CD4-positive, alpha-beta T cell (primary cell): Measurements from ENCODE around the gene IQCH. TPM values are rescaled to one million over a fixed set of nuclear protein-coding genes. Genes with fewer than 3 reads are reported as not detected.

Experiments used
- ATAC-seq: fragments of 200-7000 bp; cut with Tn5 transposase; one replicate; pipeline ENCODE4 v1.10.0; 2022; ENCODE audit warnings: mild to moderate bottlenecking; ENCODE audit not compliant: poor library complexity
- CTCF ChIA-PET: fragments of 350-600 bp; sonication (Branson Sonifier 250); formaldehyde crosslinking; loops from one replicate; lab custom pipeline; 2021; ENCODE audit warnings: antibody characterized with exemption, inconsistent platforms; lab: Charles Lee
- POLR2A ChIA-PET: fragments of 350-600 bp; sonication (Branson Sonifier 250); formaldehyde crosslinking; loops from one replicate; lab custom pipeline; 2021; ENCODE audit warnings: antibody characterized with exemption, inconsistent platforms; lab: Charles Lee
- DNase-seq, 14 experiments: peaks; one replicate each; pipeline ENCODE4 v3.0.0-alpha.2; 2013 to 2020; ENCODE audit warnings: mixed read lengths in 2 of 14
- H3K27ac ChIP-seq, 2 donors: one replicate each; pipeline versions ENCODE4 v1.5.1 to v1.7.0; 2013; ENCODE audit warnings: low read length in 2 of 2, low read depth in 1 of 2, mild to moderate bottlenecking in 1 of 2
- H3K27me3 ChIP-seq, 2 experiments: 1 replicate in 1 of 2; 2 replicates in 1 of 2; pipeline versions ENCODE4 v1.6.1 to v1.7.0; 2013; ENCODE audit warnings: low read length in 2 of 2, control low read depth in 1 of 2, mild to moderate bottlenecking in 1 of 2, moderate library complexity in 1 of 2; ENCODE audit not compliant: insufficient read depth in 2 of 2, control insufficient read depth in 1 of 2
- H3K36me3 ChIP-seq: one replicate; pipeline ENCODE4 v1.6.1; 2013; ENCODE audit warnings: low read length, control low read depth; ENCODE audit not compliant: insufficient read depth
- H3K4me1 ChIP-seq: one replicate; pipeline ENCODE4 v1.6.1; 2013; ENCODE audit warnings: low read length, control low read depth; ENCODE audit not compliant: insufficient read depth
- H3K4me3 ChIP-seq: one replicate; pipeline ENCODE4 v1.5.1; 2013; ENCODE audit warnings: mild to moderate bottlenecking, low read length, moderate library complexity
- H3K9me3 ChIP-seq, 2 experiments: 1 replicate in 1 of 2; 2 replicates in 1 of 2; pipeline versions ENCODE4 v1.6.1 to v1.7.0; 2013; ENCODE audit warnings: low read length in 2 of 2, mild to moderate bottlenecking in 2 of 2, control low read depth in 1 of 2, moderate library complexity in 1 of 2; ENCODE audit not compliant: control insufficient read depth in 1 of 2, insufficient read depth in 1 of 2
- H3K27ac Mint-ChIP-seq: one replicate; pipeline ENCODE4 v1.8.0; 2020; ENCODE audit warnings: mixed read lengths
- H3K27me3 Mint-ChIP-seq: one replicate; pipeline ENCODE4 v1.8.0; 2021; ENCODE audit warnings: mixed read lengths
- H3K36me3 Mint-ChIP-seq: one replicate; pipeline ENCODE4 v1.8.0; 2021; ENCODE audit warnings: low read depth, mixed read lengths
- H3K4me1 Mint-ChIP-seq: one replicate; pipeline ENCODE4 v1.8.0; 2021; ENCODE audit warnings: low read depth, mixed read lengths
- H3K4me3 Mint-ChIP-seq: one replicate; pipeline ENCODE4 v1.8.0; 2020; ENCODE audit warnings: mild to moderate bottlenecking, mixed read lengths
- H3K9me3 Mint-ChIP-seq: one replicate; pipeline ENCODE4 v1.8.0; 2020; ENCODE audit warnings: mixed read lengths
- CTCF ChIP-seq: fragments of 200-600 bp; IDR thresholded peaks from one replicate; pipeline ENCODE4 v1.8.0; 2022; ENCODE audit warnings: antibody characterized with exemption, mild to moderate bottlenecking
- intact Hi-C, 2 experiments: fragments of 100-400 bp; cut with DNase I in 1 of 2; cut with micrococcal nuclease in 1 of 2; formaldehyde crosslinking; loops; one replicate each; pipeline versions ENCODE4 v1.15.1 to v1.9.0; 2023 to 2025; cut with DNase I, micrococcal nuclease
- polyA plus RNA-seq, 2 donors: library from polyadenylated mRNA; unstranded; fragments of 120-200 nt; gene quantifications; one replicate each; pipeline ENCODE4 v1.2.1, GENCODE V29; 2013
- total RNA-seq, 174 experiments: library from RNA in 2 of 174; stranded (reverse) in 2 of 174; gene quantifications; one replicate each; pipeline ENCODE4 v1.2.3 and lab custom pipeline; 2021 to 2026

IQCH gene
- total RNA-seq (1 to 10 TPM in 1 of 2 experiments, under 1 TPM in 1; 0.85 to 1.3 TPM), total RNA-seq (lab: John Stamatoyannopoulos, UW) (0.27 to 3.4 (median 1.5) reads per million in 172 experiments)
- 0.43 TPM for polyA plus RNA-seq (2013, experiment 1 of 2)
- 0.91 TPM for polyA plus RNA-seq (2013, experiment 2 of 2)

- Mint-ChIP-seq H3K4me3 (peak within 1 kb of the TSS; percentile 97), H3K36me3 (peaks cover 17% of the 10 kb centered on the region), H3K4me1 (peaks cover 43% of the 10 kb centered on the region), H3K9me3 (no peaks in the 10 kb centered on the region), H3K27me3 (no peaks in the 10 kb centered on the region), H3K27ac (peak within 1 kb of the TSS; percentile 91)
- CTCF ChIA-PET, result interaction anchor here (0.6 to 2.2 kb wide), 4 partner anchors 14 to 308 kb away, joined by 3 to 12 read pairs (median 3); no protein-coding TSS in a partner anchor
- Histone ChIP-seq H3K27ac (peak within 1 kb of the TSS; percentile 72 to 82), H3K36me3 (no peaks in the 10 kb centered on the region), H3K27me3 (no peaks in the 10 kb centered on the region), H3K4me1 (peaks cover 17% of the 10 kb centered on the region), H3K4me3 (peak within 1 kb of the TSS; percentile 96), H3K9me3 (no peaks in the 10 kb centered on the region)
- DNase-seq (peak; percentile 86 to 98 (median 96)), ATAC-seq (peak; percentile 88)
- intact Hi-C loops, result loop anchor here (2.0 to 10.0 kb wide), 5 partner anchors 14 to 973 kb away; partner anchors contain the start of genes SMAD3 (in 2 of the 2), CLN6 (in 1 of the 2), MAP2K5 (in 1 of the 2) and PIAS1 (in 1 of the 2)
- POLR2A ChIA-PET, result interaction anchor here (0.9 to 1.8 kb wide), 7 partner anchors 14 to 188 kb away, joined by 3 to 13 read pairs (median 4); no protein-coding TSS in a partner anchor
- no peak for TF ChIP-seq CTCF
Measured at GRCh38 chr15:67254238-67255175, at the start of gene IQCH, which contains the start of gene AAGAB. Gene IQCH, plus strand, starts transcription at chr15:67254786. Its CDS starts 111 bp downstream, at chr15:67254897. Gene AAGAB, minus strand, starts transcription at chr15:67254661. Its CDS starts 30 bp downstream, at chr15:67254631.

GRCh38 chr15:67207555-67208207, 46.9 kb upstream of the IQCH start:
- intact Hi-C loops, result no loop called here
- CTCF ChIA-PET, result interaction anchor here (0.6 kb wide), 1 partner anchor 733 kb away, joined by 3 read pairs; no protein-coding TSS in a partner anchor
- POLR2A ChIA-PET, result no interaction called here
- Mint-ChIP-seq H3K4me3 (no peak overlapping the region), H3K4me1 (no peaks in the 10 kb centered on the region), H3K27me3 (no peaks in the 10 kb centered on the region), H3K9me3 (no peaks in the 10 kb centered on the region), H3K27ac (no peak overlapping the region), H3K36me3 (peaks cover 74% of the 10 kb centered on the region)
- H3K27me3 ChIP-seq, result no peaks in the 10 kb centered on the region
- H3K4me3 ChIP-seq, result no peak overlapping the region
- H3K36me3 ChIP-seq, result peaks cover 51% of the 10 kb centered on the region
- no peak for DNase-seq
- no peaks in the 10 kb centered on the region for H3K9me3 ChIP-seq
- no peak overlapping the region for H3K27ac ChIP-seq
- no peak for TF ChIP-seq CTCF
- no peak for ATAC-seq
- no peaks in the 10 kb centered on the region for H3K4me1 ChIP-seq

- peaks cover 49% of the 10 kb centered on the region for H3K36me3 ChIP-seq
- DNase-seq, result no peak
- no peaks in the 10 kb centered on the region for H3K9me3 ChIP-seq
- no peaks in the 10 kb centered on the region for H3K27me3 Mint-ChIP-seq
- no peak for TF ChIP-seq CTCF
- no peak overlapping the region for H3K27ac Mint-ChIP-seq
- H3K4me3 ChIP-seq, result no peak overlapping the region
- CTCF ChIA-PET, result interaction anchor here (1.0 kb wide), 1 partner anchor 91 kb away, joined by 3 read pairs; no protein-coding TSS in a partner anchor
- H3K9me3 Mint-ChIP-seq, result no peaks in the 10 kb centered on the region
- H3K36me3 Mint-ChIP-seq, result peaks cover 67% of the 10 kb centered on the region
- POLR2A ChIA-PET, result no interaction called here
- intact Hi-C loops, result no loop called here
- H3K27ac ChIP-seq, result no peak overlapping the region
- no peaks in the 10 kb centered on the region for H3K27me3 ChIP-seq
- ATAC-seq, result no peak
- H3K4me3 Mint-ChIP-seq, result no peak overlapping the region
- no peaks in the 10 kb centered on the region for H3K4me1 Mint-ChIP-seq
- no peaks in the 10 kb centered on the region for H3K4me1 ChIP-seq
Measured at GRCh38 chr15:67208396-67208795, 46.2 kb upstream of the IQCH start.
